ENCODE data around the gene ZNF787. TPM values are rescaled to one million over a fixed set of nuclear protein-coding genes. Genes with fewer than 3 reads are reported as not detected.

ZNF787 gene
- total and polyA plus RNA-seq, 2 of the 4 experiments (the other 2 are of a cell fraction): 4.8 to 11.2 TPM

DNA sequence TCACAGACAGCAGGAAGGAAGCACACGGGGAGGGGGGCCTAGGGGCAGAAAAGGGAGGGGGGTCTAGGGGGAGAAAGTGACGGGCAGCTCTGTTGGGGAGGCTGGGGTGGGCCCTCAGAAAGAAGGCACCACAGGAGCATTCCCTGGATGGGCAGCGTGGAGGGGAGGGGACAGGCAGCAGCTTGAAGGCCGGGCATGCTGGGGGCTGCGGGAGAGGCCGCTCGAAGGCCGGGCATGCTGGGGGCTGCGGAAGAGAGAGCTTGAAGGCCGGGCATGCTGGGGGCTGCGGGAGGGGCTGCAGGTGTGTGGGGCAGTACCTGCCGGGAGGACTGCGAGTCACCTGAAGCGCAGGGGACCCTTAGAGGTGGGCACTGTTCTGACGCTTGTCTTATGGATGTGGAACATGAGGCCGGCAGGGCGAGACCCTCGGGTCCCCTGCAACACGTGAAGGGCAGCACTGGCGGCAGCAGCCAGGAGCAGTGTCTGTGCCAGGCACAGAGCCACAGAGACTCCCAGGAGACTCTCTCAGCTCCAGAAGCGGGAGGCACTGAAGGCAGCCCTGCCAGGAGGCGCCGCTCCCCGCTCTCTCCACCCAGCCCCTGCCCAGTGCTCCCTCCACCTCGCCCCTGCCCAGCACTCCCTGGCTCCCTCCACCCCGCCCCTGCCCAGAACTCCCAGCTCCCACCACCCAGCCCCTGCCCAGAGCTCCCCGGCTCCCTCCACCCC lies 13.3 kb downstream of the ZNF787 start (continued):
- TF ChIP-seq FOS (IDR thresholded peaks at IDR 0.05; ENCODE audit: low read depth, low read length): no peak

DNA sequence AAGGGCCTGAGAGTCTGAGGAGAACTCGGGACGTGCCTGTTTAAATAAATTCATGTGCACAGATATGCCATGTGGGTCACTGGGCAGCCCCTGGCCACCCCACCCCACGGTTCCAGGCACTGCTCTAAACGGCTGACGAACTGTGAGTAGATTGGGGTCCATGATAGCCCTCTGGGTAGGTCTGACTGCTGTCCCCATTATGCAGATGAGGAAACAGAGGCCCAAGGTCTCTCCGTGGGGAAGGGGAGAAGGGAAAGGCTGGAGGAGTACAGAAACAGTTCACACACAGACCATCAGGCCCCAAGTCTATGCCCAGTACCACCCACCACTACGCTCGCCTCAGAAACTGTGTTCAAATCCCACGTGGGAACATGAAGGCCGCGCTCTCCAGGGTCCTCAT lies 14.1 kb downstream of the ZNF787 start:
- Histone ChIP-seq H2AK5ac (ENCODE audit: low read depth, low read length) (no peak overlapping the region), H4K5ac (ENCODE audit: low read depth, low read length) (no peak overlapping the region), H2BK120ac (ENCODE audit: low read depth, low read length) (no peak overlapping the region), H2BK5ac (ENCODE audit: low read depth, low read length, poor library complexity, severe bottlenecking) (no peak overlapping the region), H3K9ac (ENCODE audit: low read depth, low read length) (no peak overlapping the region), H3K9me1 (ENCODE audit: insufficient read depth, low read length) (peaks cover 5% of the 10 kb centered on the region; the same call in 1 of the 2 replicates), H3K79me1 (ENCODE audit: low read depth in 1 of 2, low read length in 2 of 2) (peaks cover 3 to 49% of the 10 kb centered on the region in 2 experiments; a peak in 3 of 4 replicates), H3K18ac (ENCODE audit: low read depth, low read length) (no peak overlapping the region), H2AFZ (replicated peaks; ENCODE audit: low read length, poor library complexity) (no peak overlapping the region), H3K4me1 (ENCODE audit: control insufficient read depth, insufficient read depth, low read length) (peaks cover 27% of the 10 kb centered on the region), H3K4me3 (ENCODE audit: insufficient read depth, low read depth, low read length) (no peak overlapping the region), H3K56ac (ENCODE audit: extremely low read depth, insufficient read depth, low read length) (no peak overlapping the region), H3K27ac (ENCODE audit: insufficient read depth, low read length) (no peak overlapping the region), H3K27me3 (ENCODE audit: control insufficient read depth, insufficient read depth, low read length) (no peaks in the 10 kb centered on the region), H4K8ac (ENCODE audit: low read depth in 2 of 2, low read length in 2 of 2) (no peak overlapping the region), H4K20me1 (ENCODE audit: insufficient read depth, low read length) (peaks cover 83% of the 10 kb centered on the region), H4K91ac (ENCODE audit: insufficient read depth, low read depth, low read length) (no peak overlapping the region), H2BK20ac (ENCODE audit: low read depth, low read length) (no peak overlapping the region), H3K4ac (ENCODE audit: low read depth, low read length) (no peak overlapping the region), H3K14ac (replicated peaks; ENCODE audit: low read depth, low read length) (no peak overlapping the region), H3K23ac (ENCODE audit: low read depth, low read length) (no peak overlapping the region), H3K4me2 (ENCODE audit: low read depth, low read length) (no peak overlapping the region), H3K36me3 (ENCODE audit: control insufficient read depth, insufficient read depth, low read length) (peaks cover 4% of the 10 kb centered on the region; the same call in 1 of the 2 replicates), H2BK15ac (ENCODE audit: low read depth, low read length) (no peak overlapping the region), H3K9me3 (ENCODE audit: control insufficient read depth, insufficient read depth, low read length) (no peaks in the 10 kb centered on the region), H2AK9ac (replicated peaks; ENCODE audit: low read depth, low read length, poor library complexity) (no peak overlapping the region)
- ATAC-seq (ENCODE audit: low read depth): no peak
- no TSS peak for BruUV-seq (replicated peaks)
- intact Hi-C loops (cut with micrococcal nuclease) (no loop called here), dilution Hi-C loops (cut with HindIII; ENCODE audit: low sequenced_read_pairs, unreplicated experiment) (no loop called here), in situ Hi-C loops (cut with MboI; ENCODE audit: low sequenced_read_pairs) (no loop called here)
- CTCF ChIA-PET: interaction anchor here (0.6 kb wide), 1 partner anchor 778 kb away, joined by 4 read pairs; no protein-coding TSS in a partner anchor
- TF ChIP-seq MAZ (IDR thresholded peaks at IDR 0.05; ENCODE audit: borderline replicate concordance, low read depth, low read length) (no peak), CTCF (conservative IDR thresholded peaks at IDR 0.05; ENCODE audit: low read depth, low read length) (no peak), RCOR1 (IDR thresholded peaks at IDR 0.05; ENCODE audit: insufficient replicate concordance, low read length) (no peak), CEBPB (IDR thresholded peaks at IDR 0.05; ENCODE audit: low read depth, low read length) (no peak), RFX5 (IDR thresholded peaks at IDR 0.05; ENCODE audit: low read depth, low read length) (no peak)
- DNase-seq: no peak
- POLR2A ChIA-PET (ENCODE audit: unreplicated experiment): no interaction called here
- no CpG with 5 or more reads among the region's 11 CpGs for WGBS, 2 experiments (ENCODE audit: extremely low coverage in 2 of 2, insufficient read length in 1 of 2)

All from IMR-90 (cell line).